NCI-H2107 treated with DMSO at 0.1 percent for 48 hours (cell line): ENCODE measurements around the gene PCDH1.
"Not testable (repeated sequence)": the region's sequence is repeated elsewhere in the genome, so short reads cannot be mapped to it uniquely, and the experiment has no call there.

Experiments used
- DNase-seq: peaks from one replicate; lab custom pipeline; 2025; ENCODE audit not compliant: unreplicated experiment; lab: John Stamatoyannopoulos, UW

Gene PCDH1

DNA sequence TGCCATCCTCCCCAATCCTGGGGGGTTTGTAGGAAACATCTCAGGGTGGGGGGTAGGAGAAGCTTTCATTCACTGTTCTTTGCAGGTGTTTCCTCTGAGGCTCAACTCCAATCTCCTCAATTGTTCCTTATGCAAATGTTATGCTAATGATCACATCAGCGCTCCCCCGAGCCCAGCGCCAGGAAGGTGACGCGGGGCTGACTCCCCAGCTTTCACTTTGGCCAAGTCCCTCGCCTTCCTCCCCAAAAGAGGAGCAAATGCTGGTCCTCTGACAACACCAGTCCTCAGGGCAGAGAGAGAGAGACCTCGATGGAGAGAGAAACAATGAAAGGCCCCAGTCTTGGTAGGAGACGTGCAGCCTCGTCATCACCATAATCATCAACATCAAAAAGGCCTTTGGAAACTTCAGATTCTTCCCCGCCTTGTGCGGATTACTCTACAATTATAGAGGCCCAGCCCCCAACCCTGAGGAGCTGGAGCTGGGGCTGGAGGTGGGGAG lies 39.1 kb downstream of the PCDH1 start:
- DNase-seq: no peak

DNA sequence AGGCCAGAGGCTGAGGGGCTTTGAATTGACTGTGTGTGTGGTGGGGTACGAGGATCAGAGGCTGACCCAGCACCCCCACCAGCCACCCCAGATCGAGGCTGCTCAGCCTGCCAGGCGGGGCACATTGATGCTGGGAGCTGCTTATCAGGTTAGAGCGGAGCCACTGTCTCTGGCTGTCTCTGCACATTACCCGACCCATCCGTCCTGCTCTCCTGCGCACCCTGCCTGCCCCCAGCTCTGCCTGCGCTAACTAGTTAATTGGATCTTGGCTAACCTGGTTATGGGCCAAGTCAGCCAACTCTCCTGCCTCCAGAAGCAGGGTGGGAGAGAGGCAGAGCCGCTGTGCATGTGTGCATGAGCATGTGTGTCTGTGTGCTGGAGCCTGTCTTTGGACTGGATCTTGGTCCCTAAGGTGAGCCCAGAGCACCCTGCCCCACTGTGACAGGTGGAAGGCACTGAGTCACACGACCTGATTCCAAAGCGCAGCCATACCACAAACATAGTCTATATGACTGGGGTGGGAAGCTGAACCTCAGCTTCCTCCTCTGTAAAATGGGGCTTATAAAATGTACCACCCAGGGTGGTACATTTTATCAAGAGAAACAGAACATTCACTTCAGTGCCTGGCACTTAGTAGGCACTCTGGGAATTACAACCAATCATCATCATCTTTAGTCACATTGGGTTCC lies 39.7 kb downstream of the PCDH1 start:
- no peak for DNase-seq

DNA sequence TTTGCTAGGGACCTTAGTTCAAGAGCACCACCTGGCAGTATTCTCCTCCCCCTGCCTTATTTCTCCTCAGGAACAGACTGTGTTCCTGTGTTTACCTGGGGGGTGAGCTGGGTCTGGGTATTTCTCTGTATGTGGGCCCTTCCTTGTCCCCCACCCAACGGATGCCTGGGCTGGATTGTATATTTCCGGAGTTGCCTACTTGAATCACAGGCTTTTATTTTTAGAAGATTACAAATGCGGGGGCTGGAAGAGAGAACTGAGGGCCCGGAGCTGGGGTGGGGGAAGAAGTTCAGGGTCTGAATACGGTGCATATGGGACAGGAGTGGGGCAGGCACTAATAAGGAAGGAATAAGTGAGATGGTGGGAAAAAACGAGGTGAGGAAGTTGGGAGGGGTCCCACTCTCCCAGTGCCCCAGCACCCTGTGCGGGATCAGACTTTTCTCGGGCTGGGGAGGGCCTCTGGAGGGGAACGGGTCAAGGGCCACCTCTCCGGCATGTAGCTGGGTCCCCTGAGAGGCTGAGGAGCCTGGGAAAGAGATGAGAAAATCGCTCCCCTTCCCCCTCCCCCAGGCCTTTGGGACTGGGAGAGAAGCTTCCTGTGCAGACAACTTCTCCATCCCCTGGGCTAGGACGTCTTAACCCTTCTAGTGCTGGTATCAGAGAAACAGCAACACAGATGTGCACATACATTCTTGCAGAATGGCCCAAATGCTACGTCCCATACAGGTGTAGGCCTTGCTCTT lies 42.1 kb downstream of the PCDH1 start:
- no peak for DNase-seq

DNA sequence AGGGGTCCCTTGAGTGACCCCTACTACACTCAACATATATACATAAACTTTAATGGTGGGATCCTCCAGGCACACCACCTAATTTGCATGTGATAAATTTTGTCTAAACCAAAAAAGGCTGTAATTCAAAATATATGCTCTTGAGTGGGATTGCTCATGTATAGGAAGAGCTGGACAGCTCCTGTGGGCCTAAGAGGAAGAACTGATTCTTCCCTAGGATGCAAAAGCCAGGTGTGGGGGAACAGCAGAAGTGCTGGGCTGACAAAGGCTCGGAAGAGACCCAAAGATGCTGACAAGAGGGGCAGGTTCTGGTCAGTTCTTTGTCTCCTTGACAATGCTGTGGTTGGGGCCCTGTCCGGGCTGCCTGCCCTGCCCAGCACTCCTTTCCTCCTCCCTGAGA lies 43.9 kb downstream of the PCDH1 start:
- no peak for DNase-seq

DNA sequence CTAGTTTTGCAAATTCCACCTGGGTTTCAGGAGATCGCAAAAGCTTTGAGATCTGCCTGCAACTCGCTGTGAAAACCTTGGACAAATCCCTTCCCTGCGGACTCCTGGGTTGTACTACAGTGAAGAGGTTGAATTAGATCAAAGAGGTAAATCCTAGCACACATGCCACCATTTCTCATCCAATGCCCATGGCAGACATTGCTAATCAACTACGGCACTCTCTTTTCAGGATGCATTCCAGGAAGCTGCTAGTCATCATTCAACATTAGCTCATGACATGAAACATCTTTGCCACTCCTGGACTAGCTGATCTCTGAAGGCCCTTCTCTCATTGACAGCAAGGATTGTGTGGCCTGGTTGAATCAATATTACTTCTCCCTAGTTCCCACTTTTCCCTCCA lies 46.1 kb downstream of the PCDH1 start:
- no peak for DNase-seq

DNA sequence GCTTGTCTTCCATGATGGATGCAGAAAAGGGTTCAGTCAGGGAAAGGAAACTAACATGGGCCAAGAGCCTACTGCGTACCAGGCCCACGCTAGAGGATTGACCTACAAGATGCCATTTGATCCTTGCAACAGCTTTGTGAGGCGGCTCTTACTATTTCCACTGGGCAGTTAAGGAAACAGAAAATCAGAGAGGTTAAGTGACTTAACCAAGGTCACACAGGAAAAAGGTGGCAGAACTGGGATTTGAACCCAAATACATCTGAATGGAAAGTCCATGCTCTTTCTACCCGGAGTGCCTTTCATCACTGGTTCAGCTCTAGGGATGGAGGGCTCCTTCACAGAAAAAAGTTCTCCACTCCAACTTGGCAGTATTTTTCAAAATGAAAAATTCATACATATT lies 50.0 kb downstream of the PCDH1 start:
- DNase-seq: no peak

DNA sequence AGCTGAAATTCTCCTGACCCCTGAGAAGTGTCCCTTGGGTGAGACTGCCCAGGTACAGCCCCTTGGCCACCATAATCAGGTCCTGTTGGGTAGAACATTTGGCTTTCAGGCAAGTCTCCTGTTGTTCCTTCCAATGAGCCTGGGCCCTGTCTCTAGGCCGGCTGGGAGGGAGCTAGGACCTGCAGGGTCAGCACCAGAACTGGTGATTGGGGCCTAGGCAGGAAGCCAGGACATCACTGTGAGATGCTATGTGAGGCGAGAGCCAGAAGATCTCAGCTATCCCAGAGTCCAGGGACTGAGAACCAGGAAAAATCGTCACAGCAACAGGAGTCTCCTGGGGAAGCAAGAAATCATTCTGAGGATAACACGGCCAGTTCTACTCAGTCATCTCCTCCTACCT lies 51.5 kb downstream of the PCDH1 start:
- DNase-seq: no peak

DNA sequence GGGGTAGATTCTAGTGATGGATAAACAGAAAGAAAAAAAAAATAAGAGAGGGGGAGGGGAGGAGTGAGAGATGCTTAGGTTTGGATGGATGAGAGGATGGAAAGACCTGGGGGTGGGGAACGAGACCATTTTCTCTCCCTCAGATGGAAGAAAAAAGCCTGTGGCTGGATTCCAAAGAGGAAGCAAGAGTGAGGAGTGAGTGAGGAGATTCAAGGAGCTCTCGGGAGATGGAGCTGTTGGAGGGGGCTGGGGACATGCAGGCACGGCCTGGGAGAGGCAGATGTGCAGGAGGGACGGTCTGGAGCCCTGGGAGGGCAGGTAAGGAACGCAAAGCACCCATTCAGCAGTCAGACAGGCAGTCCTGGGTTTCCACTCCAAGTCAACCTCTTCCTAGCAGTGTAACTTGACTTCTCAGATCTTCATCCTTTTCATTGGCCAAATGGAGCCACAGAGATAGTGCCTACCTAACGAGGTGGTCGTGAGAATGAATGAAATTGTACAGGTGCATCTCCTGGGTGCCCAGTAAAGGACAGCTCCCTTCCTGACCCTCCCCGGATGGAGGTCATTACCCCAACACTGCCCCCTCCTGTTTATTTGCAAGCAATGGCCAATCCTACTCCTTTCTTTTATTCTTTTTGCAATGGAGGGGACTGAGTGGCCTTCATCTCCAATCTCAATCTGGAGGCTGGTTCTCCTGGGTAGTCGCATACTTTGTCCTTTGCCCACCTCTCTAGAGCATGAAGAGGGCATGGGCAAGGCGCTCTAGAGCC lies 52.2 kb downstream of the PCDH1 start:
- no peak for DNase-seq

DNA sequence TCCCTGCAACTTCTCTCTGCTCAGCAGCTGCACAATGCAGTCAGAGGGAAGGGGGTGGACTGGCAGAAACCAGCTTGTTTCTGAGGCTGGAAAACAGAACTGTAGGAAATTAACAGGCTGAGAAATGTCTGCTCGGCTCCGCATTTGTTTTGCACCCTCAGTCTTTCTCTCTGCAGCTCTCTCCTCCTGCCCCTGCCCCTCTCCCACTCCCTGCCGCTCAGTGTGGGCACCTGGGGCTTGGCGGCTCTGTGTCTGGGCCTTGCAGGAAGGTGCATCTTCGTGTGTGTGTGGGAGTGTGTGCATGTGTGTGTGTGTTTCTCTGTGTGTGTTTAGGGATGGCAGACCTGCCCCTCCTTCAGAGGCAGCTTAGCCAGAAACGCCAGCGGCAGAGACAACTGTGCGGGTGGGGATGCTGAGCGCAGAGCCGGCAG lies 53.0 kb downstream of the PCDH1 start:
- DNase-seq: no peak

DNA sequence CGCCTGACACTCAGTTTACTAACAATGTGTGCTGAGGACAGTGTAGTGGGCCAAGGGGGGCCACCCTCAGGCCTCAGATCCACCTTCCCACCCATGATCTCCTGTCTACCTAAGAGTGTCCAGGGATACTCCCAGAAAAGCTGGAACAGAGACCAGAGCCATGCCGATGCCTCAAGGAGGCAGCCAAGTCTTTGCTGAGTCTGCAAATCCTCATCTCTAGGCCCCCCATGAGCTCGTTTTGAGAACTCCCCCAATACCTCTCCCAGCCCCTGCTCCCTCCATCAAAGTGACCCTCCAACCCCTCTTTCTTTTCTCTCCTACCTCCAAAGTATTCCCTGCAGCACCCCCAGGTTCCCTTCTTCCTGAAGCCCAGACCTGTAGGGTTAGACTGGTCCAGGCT lies 53.5 kb downstream of the PCDH1 start:
- DNase-seq: no peak

DNA sequence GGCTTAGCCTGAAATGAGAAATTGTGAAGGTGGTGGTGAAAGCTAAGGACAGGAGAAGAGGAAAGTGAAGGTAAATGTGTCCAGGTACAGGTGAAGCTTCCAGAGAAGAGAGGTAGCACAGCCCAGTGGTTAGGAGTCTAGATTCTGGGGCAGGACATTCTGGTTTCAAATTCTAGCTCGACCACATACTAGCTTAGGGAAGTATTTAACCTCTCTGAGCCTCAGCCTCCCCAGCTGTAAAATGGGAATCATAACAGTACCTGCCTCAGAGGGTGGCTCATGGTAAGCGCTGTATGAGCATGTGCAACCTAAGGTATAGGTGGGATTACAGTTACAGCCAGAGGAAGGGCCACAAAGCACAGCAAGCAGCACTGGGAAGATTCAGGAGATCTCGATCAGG lies 55.2 kb downstream of the PCDH1 start:
- no peak for DNase-seq

DNA sequence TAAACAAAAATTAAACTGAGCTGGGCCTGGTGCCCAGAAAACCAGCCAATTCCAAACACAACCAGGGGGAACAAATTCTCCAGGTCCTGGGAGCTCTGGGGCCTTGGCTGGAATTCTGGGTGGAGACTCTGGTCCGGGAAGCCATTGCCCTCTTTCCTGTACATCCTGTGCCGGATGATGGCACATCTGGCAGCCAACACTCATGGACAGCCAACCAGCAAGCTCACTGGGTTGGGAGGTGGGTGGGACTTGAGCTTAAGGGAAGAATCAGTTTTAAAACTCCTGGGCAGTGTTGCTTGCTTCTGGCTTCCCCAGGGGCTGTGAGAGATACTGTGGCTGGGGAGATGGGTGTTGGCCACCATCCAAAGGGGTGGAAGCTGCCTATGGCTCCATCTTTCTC lies 56.1 kb downstream of the PCDH1 start:
- DNase-seq: no peak

DNA sequence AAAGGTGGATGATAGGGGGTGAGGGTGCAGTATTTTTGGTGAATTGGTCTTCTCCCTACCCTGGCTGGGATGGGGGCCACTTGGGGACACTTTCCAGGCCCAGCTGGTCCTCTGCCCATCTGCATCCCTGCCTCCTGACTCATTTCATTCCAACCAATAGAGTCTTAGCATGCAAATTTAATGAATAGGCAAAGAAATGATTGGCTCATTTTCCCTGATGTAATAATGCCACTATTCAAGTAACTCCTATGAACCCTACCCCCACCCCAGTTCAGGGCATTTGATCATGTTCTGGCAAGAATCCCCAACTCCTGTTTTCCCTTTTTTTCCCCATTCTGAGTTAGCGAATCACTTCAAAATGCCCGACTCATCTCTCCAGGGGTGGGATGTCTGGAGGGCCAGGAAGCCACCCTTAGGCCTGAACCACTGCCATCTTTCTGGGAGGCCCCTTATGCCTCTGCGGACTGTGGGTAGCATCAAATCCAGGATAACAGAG lies 56.7 kb downstream of the PCDH1 start:
- DNase-seq: no peak

DNA sequence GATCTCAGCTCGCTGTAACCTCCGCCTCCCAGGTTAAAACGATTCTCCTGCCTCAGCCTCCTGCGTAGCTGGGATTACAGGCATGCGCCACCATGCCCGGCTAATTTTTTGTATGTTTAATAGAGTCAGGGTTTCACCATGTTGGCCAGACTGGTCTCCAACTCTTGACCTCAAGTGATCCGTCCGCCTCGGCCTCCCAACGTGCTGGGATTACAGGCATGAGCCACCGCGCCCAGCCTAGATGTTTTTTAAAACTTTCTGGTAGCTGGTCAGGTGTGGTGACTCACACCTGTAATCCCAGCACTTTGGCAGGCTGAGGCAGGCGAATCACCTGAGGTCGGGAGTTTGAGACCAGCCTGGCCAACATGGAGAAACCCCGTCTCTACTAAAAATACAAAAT lies 57.5 kb downstream of the PCDH1 start:
- not testable (repeated sequence) for DNase-seq

DNA sequence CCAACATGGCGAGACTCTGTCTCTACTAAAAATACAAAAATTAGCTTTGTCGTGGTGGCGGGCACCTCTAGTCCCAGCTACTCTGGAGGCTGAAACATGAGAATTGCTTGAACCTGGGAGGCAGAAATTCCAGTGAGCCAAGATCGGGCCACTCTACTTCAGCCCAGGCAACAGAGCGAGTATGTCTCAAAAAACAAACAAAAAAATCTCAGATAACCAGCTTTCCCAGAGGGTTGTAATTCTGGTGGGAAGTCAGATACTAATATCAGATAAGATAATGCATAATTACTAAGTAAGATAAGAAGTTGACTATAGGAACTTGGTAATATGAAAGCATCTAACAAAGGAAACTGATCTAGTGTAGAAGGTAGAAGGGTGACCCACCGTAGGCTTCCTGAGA lies 60.6 kb downstream of the PCDH1 start:
- DNase-seq: no peak

DNA sequence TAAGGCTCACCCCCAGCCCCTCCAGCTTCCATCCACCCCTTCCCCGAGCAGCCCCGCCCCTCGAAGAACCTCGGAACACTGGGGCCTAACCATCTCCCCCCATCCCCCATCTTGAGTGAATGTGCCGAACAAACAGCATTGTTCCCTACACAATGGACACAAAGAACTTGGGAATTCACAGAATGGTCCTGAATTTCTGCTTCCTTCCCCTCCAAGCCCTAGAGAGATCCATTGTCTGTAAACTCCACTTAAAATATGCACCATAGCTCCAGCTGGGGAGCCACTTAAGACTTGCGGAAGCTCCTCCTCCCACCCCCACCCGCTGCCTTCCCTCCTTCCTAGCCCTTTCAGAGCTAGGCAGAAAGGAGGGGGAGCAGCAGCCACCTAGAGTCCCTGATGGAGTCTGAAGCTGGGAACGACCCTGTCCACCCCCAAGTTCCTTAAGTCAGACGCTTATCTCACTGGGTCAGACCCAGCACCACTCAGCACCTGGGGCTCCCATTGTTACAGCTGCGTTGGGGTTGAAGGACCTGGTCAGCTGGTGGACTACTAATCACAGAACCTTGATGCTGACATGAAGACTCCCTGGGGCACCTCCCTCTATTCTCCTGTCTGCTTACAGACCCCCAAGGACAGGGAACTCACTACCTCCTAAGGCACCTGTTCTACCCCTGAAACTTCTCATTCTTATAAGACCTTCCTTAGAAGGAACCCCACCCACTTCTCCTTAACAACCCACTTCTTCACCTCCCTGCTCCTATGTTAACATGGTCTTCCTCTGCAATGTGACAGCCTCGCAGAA lies 61.4 kb downstream of the PCDH1 start:
- DNase-seq: no peak

DNA sequence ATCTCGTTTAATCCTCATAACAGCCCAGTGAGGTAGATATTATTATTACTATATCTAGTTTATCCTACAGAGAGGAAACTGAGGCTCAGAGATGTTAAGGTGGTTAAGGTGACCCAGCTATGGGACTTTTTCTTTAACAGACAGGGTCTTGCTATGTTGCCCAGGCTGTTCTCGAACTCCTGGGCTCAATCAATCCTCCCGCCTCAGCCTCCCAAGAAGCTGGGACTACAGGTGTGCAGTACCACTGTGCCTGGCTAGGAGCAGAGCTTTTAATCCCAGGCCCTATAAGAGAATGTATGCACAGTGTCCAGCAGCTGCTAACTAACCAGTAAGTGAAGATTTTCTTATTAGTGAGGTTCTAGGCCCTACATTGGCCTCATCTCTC lies 62.4 kb downstream of the PCDH1 start:
- DNase-seq: no peak

DNA sequence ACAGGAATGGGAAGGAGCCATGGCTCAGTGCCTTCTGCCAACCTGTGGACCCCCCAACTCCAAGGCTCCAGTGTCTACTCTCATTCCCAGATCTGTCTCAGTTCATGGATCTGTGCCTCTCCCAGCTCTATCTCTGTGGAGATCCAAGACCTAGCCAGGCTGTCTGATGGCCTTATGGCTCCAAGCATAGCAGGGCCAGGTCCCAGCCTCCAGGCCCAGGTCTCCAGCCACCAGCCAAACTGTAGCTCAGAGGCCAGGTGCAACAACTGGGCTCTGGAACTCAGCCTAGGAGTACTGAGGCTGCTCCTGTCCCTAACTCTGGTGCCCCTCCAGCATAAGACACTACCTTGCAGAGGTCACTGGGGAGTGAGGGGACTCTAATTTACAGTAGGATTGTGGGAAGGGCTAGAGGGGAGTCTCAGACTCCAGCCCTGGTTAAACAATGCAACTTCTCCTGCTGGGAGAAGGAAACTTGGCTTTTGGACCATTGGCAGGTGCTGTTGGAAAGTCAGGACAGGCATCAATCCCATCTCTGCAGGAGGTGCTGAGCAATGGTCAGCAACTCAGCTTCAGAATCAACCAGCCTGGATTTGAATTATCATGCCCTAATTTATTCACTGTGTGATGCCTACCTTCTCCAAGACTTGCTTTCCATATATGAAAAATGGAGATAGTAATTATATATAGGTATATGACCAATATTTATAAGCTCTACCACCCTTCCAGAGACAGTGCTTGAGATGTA lies 63.0 kb downstream of the PCDH1 start:
- DNase-seq: no peak

DNA sequence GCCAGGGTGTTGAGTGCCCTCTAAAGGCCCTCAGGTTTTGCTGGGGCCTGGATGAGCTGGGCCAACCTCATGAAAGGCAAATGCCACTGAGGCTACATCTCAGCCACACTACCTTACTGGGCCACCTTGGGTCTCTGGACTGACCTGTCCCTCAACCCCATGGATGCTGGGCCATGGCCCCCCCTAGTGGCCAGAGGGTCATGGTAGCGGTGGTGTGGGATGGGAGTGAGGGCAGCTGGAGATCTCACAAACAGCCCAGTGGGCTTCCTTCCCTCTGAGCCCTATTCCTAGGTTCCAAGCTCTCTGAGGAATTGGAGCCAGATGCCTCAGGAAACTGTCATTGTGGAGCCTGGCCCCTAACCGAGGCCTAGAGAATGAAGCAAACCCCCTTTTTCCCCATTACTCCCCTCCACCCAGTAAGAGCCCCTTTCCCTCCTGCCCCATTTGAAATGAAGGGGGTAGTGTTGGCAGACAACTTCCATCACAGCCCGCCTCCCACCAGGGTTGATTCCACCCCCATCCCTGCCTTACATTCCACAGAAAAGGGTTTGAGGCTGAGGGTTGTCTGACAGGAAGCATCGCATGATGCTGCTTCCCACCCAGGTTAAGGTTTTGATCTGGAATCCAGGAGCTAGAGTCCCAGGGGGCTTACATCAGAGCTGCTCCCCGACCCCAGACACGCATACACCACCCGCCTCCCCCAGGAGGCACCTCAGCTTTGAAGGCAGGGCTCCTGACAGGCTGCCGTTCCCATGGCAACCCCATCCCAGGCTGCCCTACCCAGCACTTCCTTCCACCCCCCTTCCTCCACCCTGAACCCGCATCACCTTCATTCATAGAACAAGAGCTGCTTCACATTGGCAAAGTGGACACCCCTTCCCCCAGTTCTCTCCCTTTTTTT lies 63.9 kb downstream of the PCDH1 start:
- no peak for DNase-seq
